Breast epithelium (tissue), 4 donors: ENCODE measurements around the gene ANKIB1. TPM values are rescaled to one million over a fixed set of nuclear protein-coding genes. Genes with fewer than 3 reads are reported as not detected.

Experiments used
- DNase-seq, 2 donors: peaks; one replicate each; pipeline ENCODE4 v3.0.0-alpha.2; 2019; ENCODE audit warnings: low spot score in 2 of 2
- H3K27ac ChIP-seq, 2 donors: fragments of 200-600 bp; sonication (generic) in 1 of 2; one replicate each; pipeline ENCODE4 v1.5.1; 2016 to 2019; ENCODE audit warnings: mild to moderate bottlenecking in 1 of 2
- H3K27me3 ChIP-seq, 2 donors: fragments of 200-600 bp; sonication (generic) in 1 of 2; one replicate each; pipeline versions ENCODE4 v1.5.1 to v1.6.0; 2017 to 2019; ENCODE audit warnings: control low read depth in 1 of 2, mild to moderate bottlenecking in 1 of 2
- H3K36me3 ChIP-seq: fragments of 200-600 bp; one replicate; pipeline ENCODE4 v1.5.1; 2019
- H3K4me1 ChIP-seq, 2 donors: fragments of 200-600 bp; sonication (generic); one replicate each; pipeline ENCODE4 v1.5.1; 2016 to 2019; ENCODE audit warnings: control low read depth in 1 of 2
- H3K4me3 ChIP-seq, 3 donors: fragments of 200-600 bp; sonication (generic); 1 replicate in 2 of 3; 2 replicates in 1 of 3; pipeline ENCODE4 v1.5.1; 2016 to 2019; ENCODE audit warnings: mild to moderate bottlenecking in 3 of 3, moderate library complexity in 2 of 3
- H3K9me3 ChIP-seq, 2 donors: fragments of 200-600 bp; sonication (generic) in 1 of 2; one replicate each; pipeline ENCODE4 v1.5.1; 2016 to 2019; ENCODE audit warnings: control low read depth in 1 of 2
- CTCF ChIP-seq, 3 donors: fragments of 450-650 bp; IDR thresholded peaks; one replicate each; pipeline ENCODE4 v1.5.1; 2016 to 2017; ENCODE audit warnings: antibody characterized with exemption in 3 of 3, mild to moderate bottlenecking in 3 of 3, moderate library complexity in 3 of 3
- POLR2A ChIP-seq: fragments of 450-650 bp; IDR thresholded peaks from one replicate; pipeline ENCODE4 v1.6.1; 2016; ENCODE audit warnings: antibody characterized with exemption, mild to moderate bottlenecking, moderate library complexity
- POLR2AphosphoS5 ChIP-seq, 3 donors: sonication (generic); formaldehyde crosslinking; IDR thresholded peaks; one replicate each; pipeline ENCODE4 v1.6.1; 2017; ENCODE audit warnings: antibody characterized with exemption in 3 of 3
- intact Hi-C: fragments of 100-400 bp; cut with DNase I; formaldehyde crosslinking; loops from one replicate; pipeline ENCODE4 v1.15.1; 2023; ENCODE audit warnings: low total_unique reads
- total RNA-seq, 3 donors: library from RNA; depleted of rRNA; stranded (reverse); fragments of >200 nt; gene quantifications; one replicate each; pipeline ENCODE4 v1.1.0, GENCODE V29; 2016

The ANKIB1 gene
- total RNA-seq, 3 donors from 2014 or later, result 51.8 to 61.3 (median 54.2) TPM

DNA sequence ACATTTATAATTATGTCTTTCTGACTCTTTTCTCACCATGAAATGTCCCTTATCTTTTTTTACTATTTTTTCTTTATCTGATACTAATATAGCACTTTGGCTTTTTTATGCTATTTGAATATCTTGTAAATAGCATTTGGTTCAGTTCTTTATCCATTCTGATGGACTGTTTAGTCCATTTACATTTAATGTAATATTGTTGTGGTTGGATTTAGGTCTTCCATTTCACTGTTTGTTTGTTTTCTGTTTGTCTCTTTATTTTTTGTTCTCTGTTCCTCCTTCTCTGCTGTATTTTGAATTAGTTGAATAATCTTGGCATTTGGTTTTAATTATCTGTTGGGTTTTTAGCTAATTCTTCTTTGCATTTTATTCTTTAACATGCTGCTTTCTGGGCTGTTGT is 89.8 kb downstream of the ANKIB1 start:
- peaks cover 0 to 7% of the 10 kb centered on the region in 2 donors for H3K9me3 ChIP-seq
- H3K36me3 ChIP-seq, result no peaks in the 10 kb centered on the region
- no peak overlapping the region for H3K4me3 ChIP-seq
- intact Hi-C loops, result no loop called here
- no peak for DNase-seq
- no peaks in the 10 kb centered on the region for H3K27me3 ChIP-seq
- H3K4me1 ChIP-seq, result no peaks in the 10 kb centered on the region
- TF ChIP-seq POLR2AphosphoS5 (IDR thresholded peaks at IDR 0.05), result no peak
- TF ChIP-seq POLR2A, result no peak
- TF ChIP-seq CTCF (IDR thresholded peaks at IDR 0.05), result no peak
- H3K27ac ChIP-seq, result no peak overlapping the region

GRCh38 chr7:92336662-92337340 is 91.0 kb downstream of the ANKIB1 start:
- H3K9me3 ChIP-seq, result peaks cover 0 to 7% of the 10 kb centered on the region in 2 donors
- no peak overlapping the region for H3K27ac ChIP-seq
- H3K4me1 ChIP-seq, result no peaks in the 10 kb centered on the region
- no peak for DNase-seq
- no peak overlapping the region for H3K4me3 ChIP-seq
- intact Hi-C loops, result no loop called here
- TF ChIP-seq POLR2AphosphoS5 (IDR thresholded peaks at IDR 0.05) (no peak), POLR2A (no peak), CTCF (IDR thresholded peaks at IDR 0.05) (no peak)
- no peaks in the 10 kb centered on the region for H3K36me3 ChIP-seq
- H3K27me3 ChIP-seq, result no peaks in the 10 kb centered on the region

- Histone ChIP-seq H3K9me3 (peaks cover 0 to 7% of the 10 kb centered on the region in 2 donors), H3K27ac (no peak overlapping the region)
- TF ChIP-seq POLR2AphosphoS5 (IDR thresholded peaks at IDR 0.05), result no peak
- TF ChIP-seq CTCF (IDR thresholded peaks at IDR 0.05), result no peak
- no peak for TF ChIP-seq POLR2A
Measured at GRCh38 chr7:92340016-92340415, 94.2 kb downstream of the ANKIB1 start.

DNA sequence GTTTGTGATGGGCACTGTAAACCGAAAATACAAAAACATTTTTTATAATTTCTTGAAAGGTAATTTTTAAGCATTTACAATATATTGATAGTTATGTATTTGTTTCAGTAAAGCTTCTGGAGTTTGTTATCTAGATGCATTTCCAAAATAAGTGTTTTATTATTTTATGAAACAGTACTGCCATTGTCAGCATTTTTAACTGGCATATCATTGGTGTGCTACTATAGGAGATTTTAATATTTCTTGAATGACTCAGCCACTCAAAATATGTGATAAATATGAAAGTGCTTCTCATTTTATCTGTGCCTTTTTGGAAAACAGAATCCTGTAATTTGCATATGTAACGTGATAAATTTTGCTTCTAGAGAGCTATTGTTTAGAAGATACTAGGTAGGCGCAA is 97.9 kb downstream of the ANKIB1 start:
- Histone ChIP-seq H3K36me3 (no peaks in the 10 kb centered on the region), H3K9me3 (no peaks in the 10 kb centered on the region), H3K27ac (no peak overlapping the region), H3K4me3 (no peak overlapping the region), H3K27me3 (no peaks in the 10 kb centered on the region), H3K4me1 (no peaks in the 10 kb centered on the region)
- no peak for TF ChIP-seq POLR2A
- DNase-seq, result no peak
- intact Hi-C loops, result no loop called here

More at GRCh38 chr7:92340016-92340415, 94.2 kb downstream of the ANKIB1 start:
- Histone ChIP-seq H3K4me3 (no peak overlapping the region), H3K4me1 (no peaks in the 10 kb centered on the region), H3K36me3 (no peaks in the 10 kb centered on the region), H3K27me3 (no peaks in the 10 kb centered on the region)
- intact Hi-C loops, result no loop called here
- no peak for DNase-seq

DNA sequence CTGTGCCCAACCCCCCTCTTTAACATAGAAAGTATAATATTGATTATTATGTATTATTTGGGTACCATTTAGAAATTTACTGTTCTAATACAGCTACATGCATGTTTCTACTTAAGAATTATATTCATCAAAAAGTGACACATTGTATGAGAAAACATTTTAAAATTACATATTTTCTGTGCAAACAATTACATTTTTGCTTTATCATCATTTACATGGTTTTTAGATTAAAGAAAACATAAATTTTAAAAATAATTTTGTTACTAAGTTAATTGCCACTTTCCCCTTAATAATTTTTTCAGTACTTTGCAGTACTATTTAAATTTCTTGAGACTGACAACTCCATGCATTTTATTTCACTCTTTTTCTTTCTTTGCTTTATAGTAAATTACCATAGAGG is 106.2 kb downstream of the ANKIB1 start:
- DNase-seq, result no peak
- TF ChIP-seq POLR2AphosphoS5 (IDR thresholded peaks at IDR 0.05) (no peak), POLR2A (no peak), CTCF (IDR thresholded peaks at IDR 0.05) (no peak)
- no peak overlapping the region for H3K27ac ChIP-seq
- intact Hi-C loops, result no loop called here
- no peak overlapping the region for H3K4me3 ChIP-seq
- H3K9me3 ChIP-seq, result no peaks in the 10 kb centered on the region
- no peaks in the 10 kb centered on the region for H3K27me3 ChIP-seq
- no peaks in the 10 kb centered on the region for H3K4me1 ChIP-seq
- H3K36me3 ChIP-seq, result no peaks in the 10 kb centered on the region

GRCh38 chr7:92354214-92354613 is 108.4 kb downstream of the ANKIB1 start:
- TF ChIP-seq POLR2A (no peak), POLR2AphosphoS5 (IDR thresholded peaks at IDR 0.05) (no peak), CTCF (IDR thresholded peaks at IDR 0.05) (no peak)
- no peak for DNase-seq
- H3K9me3 ChIP-seq, result no peaks in the 10 kb centered on the region
- H3K4me3 ChIP-seq, result no peak overlapping the region
- H3K27ac ChIP-seq, result no peak overlapping the region
- no peaks in the 10 kb centered on the region for H3K4me1 ChIP-seq
- no peaks in the 10 kb centered on the region for H3K27me3 ChIP-seq
- intact Hi-C loops, result no loop called here
- H3K36me3 ChIP-seq, result no peaks in the 10 kb centered on the region
